HG03442 (cell line): ENCODE measurements around the gene MTHFD2.
"Not testable (repeated sequence)": the region's sequence is repeated elsewhere in the genome, so short reads cannot be mapped to it uniquely, and the experiment has no call there.

Experiments used
- ATAC-seq: cut with Tn5 transposase; IDR thresholded peaks from one replicate; pipeline ENCODE4 v1.9.1; 2021; ENCODE audit warnings: mild to moderate bottlenecking, moderate library complexity; ENCODE audit not compliant: unreplicated experiment

The MTHFD2 gene

DNA sequence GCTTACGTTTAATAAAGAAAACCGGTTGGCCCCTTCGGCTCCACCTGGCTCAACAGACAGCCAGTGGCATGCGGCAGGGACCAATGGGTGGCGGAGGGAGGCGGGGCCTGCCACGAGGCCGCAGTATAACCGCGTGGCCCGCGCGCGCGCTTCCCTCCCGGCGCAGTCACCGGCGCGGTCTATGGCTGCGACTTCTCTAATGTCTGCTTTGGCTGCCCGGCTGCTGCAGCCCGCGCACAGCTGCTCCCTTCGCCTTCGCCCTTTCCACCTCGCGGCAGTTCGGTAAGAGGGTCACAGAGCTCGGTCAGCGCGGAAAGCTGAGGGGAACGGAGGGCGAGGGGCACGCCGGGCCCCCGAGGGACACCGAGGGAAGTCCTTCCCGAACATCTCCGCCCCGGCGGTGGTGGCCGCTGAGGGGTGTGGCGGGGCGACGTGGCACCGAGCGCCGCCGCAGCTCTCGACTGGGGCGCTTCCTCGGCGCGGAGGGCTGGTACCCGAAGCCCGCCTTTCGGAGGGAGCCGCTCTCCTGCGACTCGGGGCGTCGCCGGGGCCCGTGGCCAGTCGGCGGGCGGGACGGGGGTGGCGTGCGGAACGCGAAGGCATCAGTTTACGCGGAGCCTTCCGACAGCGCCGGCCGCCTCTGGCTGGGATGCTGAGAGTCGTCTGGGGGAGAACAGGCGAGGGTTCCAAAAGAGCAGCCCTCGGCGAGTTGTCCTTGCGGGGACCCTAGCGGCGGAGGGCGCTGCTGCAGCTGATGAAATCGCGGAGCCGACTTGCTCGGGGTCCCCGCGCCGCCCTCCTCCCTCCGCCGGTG is at the start of gene MTHFD2:
TSS of gene MTHFD2 (plus strand) at position 155 of the 814 bp plus-strand sequence. CDS start at position 182, 27 bp downstream.
- peak; percentile 90 for ATAC-seq

DNA sequence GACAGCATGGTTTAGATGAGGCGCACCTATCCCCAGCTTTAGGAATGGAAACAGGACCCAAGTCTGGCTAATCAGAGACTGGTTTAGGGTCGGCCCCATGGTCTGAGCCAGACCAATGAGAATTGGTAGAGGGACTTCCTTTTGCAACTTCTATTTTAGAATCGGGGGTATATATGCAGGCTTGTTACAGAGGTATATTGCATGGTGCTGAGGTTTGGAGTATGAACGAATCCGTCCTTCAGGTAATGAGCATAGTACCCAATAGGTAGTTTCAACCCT is 49.2 kb upstream of the MTHFD2 start:
- ATAC-seq, result no peak

DNA sequence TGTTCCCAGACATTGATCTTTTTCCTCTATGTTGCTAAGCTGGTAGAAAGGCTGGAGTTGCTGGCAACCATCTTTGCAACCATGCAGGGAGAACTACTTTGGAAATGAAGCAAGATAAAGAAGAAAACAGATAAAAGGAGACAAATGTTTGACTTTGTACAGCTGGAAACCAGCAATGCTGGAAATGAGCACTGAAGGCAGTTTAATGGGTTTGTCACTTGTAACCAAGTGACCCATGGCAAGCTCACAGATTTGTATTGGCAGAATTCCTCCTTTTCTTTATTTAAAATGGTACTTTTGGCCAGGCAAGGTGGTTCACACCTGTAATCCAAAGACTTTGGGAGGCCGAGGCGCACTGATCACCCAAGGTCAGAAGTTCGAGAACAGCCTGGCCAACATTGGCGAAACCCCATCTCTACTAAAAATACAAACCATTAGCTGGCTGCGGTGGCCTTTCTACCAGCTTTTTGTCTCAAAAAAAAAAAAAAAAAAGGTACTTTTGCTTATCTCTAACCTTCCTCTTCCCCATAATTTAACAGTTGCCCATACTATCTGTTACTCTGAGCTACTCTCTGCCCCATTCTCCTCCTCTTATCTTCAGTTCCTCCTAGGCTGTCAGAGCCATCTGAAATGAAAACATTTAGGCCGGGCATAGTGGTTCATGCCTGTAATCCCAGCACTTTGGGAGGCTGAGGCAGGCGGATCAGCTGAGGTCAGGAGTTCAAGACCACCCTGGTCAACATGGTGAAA is 48.7 kb upstream of the MTHFD2 start:
- no peak for ATAC-seq

DNA sequence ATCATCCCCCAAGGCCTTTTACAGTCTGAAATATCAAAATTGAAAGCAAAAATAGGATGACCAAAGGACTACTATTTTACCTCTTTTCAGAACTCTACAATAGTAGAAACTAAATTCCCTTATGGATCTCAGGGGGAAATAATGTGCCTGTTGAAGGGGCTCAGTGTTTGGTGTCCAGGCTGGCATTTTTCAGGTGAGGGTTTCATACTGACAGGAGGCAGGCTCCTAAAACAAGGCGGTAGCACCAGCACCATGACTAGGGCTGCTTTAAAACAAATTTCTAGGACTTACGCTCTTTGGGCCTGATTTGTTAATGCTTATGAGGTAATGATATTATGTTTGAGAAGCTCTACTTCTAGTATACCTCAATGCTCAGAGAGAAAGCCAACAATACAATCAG is 45.5 kb upstream of the MTHFD2 start:
- no peak for ATAC-seq

DNA sequence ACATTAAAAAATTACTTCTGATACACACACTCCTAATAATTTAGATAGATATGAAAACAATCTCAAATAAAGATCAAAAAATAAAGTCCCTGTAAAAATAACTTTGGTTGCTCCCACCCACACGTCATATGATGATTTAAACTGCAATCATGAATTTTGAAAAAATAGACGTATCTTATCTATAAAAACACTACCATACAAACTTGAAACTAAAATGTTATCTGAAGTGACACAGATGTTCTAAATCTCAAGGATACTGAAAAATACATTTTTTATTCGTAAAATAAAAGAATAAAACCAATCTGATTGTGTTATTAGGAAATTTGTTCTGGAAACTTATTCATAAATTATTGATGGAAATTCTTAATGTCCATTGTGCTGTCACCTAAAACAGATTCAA is 42.6 kb upstream of the MTHFD2 start:
- ATAC-seq, result no peak

DNA sequence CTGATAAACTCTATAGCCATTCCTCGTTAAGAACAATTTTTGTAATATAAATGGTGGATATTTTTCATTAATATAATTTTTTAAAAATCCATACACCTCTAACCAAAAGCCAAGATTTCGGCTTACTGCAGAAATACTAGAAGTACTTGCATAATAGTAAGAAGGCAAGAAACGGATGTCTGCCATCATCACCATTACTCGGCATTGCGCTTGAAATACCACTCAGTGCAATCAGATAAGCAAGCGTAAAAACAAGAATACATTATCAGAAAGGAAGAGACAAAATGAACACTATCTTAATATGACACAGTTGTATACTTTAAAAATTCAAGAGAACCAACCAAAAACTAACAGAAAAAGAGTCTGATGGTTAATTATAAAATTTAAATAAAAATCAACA is 35.5 kb upstream of the MTHFD2 start:
- no peak for ATAC-seq

DNA sequence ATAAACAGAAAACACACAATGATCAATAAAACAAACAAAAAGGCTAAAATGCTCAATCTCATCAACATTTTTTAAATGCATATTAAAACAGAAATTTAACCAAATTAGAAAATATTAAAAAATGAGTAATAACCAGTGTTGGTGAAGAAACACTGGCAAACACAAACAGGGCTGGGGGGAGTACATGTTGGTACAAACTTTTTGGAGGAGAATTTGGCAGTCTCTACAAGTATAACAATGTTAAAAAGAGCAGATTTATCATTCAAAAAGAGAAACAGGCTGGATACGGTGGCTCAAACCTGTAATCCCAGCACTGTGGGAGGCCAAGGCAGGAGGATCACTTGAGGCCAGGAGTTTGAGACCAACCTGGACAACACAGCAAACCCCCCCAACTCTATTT is 33.7 kb upstream of the MTHFD2 start:
- ATAC-seq, result no peak

DNA sequence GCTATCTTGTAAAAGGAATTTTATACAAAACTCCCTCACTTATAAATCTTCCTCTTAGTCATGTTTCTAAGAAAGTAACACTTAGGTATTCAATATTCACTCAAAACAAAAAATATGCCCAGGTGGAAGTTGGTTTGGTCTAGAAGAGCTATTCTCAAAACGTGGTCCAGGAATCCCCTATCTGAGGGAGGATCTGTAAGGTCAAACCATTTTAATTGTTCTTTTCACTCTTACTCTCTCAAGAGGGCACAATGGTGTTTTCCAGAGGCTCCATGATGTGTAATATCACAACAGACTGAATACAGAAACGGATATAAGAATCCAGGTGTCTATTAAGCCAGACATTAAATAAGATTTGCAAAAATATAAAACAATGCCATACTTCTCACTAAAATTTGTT is 29.7 kb upstream of the MTHFD2 start:
- peak; percentile 70 for ATAC-seq

DNA sequence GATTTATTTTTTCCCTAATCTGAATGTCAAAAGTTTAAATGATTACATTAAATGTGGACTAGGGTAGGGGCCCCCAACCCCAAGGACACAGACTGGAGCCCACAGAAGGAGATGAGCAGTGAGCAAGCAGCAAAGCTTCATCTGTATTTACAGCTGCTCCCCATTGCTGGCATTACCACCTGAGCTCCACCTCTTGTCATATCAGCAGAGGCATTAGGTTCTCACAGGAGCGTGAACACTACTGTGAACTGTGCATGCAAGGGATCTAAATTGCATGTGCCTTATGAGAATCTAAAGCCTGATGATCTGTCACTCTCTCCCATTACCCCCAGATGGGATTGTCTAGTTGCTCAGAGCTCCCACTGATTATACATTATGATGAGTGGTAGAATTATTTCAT is 23.5 kb upstream of the MTHFD2 start:
- no peak for ATAC-seq

DNA sequence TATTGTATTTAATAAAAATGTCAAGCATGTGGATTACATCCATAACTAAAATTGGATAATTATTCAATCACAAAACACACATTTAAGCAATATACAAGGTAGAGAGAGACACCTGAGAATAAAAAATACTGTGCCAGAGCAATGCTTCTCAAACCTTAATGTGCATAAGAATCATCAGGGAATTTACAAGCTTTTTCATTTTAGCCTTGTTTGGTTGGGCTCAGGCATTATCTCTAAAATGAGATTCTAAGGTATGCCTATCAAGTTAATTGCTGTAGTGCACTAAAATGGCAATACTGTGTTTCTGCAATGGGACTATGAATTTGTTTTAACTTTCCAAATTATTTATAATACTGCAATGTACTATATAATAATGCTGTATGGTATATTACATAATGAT is 20.7 kb upstream of the MTHFD2 start:
- ATAC-seq, result no peak

DNA sequence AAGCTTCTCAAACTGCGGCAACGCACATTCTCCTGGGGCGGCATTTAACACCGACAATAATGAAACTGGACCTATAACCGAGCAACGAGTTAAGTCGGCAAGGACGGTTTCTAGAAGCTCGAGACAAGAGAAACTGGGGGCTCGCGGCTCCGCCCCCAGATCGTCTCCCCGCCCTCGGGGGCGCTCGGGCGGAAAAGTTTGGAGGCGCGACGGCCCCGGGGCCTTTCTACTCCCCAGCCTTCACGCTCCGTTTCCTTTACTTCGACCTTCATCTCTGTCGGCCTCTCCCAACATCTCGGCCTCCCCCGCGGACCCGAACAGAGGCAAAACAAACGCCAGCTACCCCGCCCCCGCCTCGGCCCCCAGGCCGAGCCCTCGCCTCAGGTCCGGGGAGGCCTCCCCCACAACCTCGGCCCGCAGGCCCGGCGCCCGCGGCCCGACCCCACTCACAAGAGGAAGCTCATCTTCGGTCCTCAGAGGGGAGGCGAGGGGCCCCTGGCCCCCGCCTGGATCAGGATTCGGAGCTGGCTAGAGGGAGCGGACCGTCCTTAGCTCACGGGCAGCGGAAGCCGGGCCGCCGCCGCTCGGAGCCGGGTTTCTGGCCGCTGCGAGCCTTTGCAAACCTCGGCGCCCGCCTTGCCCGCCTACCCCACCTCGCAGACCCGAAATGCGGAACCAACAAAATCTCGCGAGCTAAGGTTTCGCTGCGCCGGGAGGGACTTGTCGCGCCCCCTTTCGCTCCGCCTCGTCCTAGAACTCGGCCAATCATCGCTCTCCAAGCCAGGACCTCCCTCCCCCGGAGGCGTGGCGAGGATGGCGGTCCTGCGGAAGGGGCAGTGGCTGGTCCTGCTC is 20.0 kb upstream of the MTHFD2 start, which contains the start of gene MOB1A:
TSS of gene MOB1A (minus strand) at position 669 of the 852 bp plus-strand sequence. CDS start at position 464, 205 bp downstream.
- peak; percentile 76 for ATAC-seq

DNA sequence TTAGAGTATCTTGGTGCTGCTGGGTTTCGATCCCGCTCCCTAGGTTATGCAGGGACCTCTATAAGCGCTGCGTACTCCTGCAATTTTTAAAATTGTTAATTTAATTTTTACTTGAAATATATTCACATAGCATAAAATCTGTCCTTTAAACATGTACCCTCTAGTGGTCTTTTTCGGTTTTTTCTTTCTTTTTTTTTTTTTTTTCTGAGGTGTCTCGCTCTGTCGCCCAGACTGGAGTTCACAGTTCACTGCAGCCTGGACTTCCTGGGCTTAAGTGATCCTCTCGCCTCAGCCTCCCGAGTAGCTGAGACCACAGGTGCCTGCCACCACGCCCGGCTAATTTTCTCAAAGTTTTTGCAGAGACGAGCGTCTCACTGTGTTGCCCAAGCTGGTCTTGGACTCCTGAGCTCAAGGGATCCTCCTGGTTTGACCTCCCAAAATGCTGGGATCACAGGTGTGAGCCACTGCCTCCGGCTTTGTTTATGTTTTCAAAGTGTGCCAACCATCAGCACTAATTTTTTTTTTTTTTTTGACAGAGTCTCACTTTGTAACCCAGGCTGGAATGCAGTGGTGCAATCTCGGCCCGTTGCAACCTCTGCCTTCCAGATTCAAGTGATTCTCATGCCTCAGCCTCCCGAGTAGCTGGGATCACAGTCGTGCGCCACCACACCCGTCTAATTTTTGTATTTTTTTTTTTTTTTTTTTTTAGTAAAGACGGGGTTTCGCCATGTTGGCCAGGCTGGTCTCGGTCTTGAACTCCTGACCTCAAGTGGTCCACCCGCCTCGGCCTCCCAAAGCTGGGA is 19.2 kb upstream of the MTHFD2 start:
- ATAC-seq, result peak; percentile 9

DNA sequence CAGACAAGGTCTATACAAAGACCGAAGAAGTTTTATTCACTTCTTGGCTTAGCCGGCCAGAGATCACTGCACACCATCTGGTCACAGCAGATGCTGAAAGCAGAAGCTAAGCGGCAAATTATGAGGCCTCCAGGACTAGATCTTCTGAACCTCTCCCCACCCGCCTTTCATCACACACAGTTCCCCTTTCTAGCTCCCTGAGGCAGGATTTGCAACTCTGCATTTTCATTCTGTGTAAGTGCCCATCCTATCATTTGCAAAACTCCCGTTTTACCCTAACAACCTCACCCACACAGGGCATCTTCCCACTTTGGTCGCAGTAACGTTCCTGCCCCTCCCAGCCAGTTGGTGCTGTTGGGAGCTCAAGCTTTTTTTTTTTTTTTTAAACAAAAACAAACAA is 16.7 kb upstream of the MTHFD2 start:
- ATAC-seq, result peak; percentile 24

DNA sequence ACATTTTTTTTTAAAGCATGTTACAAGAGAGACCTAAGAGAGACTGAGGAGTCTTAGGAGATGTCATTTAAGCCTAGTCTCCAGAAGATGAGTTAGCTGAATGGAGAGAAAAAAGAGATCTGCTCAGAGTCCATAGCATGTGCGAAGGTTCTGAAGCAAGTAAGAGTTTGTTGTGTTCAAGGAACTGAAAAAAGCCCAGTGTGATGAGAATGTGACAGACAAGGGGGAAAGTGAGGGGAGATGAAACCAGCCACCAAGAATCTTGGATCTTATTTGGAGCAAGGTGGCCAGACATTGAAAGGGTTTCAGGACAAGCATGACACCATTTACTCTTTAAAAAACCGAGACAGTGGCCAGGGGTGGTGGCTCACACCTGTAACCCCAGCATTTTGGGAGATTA is 14.5 kb upstream of the MTHFD2 start:
- ATAC-seq, result no peak

DNA sequence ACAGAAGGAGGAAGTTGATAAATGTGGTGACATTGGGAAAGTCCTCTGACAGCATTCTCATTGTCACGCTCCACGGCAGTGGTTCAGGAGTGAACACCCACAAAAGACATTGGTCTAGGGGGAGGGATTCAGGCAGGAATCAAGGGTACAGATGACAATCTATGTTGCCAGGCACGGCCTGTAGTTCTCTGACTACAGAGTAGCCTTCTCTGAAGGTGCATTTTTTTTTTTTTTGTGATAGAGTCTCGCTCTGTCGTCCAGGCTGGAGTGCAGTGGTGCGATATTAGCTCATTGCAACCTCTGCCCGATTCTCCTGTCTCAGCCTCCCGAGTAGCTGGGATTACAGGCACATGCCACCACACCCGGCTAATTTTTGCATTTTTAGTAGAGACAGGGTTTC is 12.4 kb upstream of the MTHFD2 start:
- peak; percentile 68 for ATAC-seq

DNA sequence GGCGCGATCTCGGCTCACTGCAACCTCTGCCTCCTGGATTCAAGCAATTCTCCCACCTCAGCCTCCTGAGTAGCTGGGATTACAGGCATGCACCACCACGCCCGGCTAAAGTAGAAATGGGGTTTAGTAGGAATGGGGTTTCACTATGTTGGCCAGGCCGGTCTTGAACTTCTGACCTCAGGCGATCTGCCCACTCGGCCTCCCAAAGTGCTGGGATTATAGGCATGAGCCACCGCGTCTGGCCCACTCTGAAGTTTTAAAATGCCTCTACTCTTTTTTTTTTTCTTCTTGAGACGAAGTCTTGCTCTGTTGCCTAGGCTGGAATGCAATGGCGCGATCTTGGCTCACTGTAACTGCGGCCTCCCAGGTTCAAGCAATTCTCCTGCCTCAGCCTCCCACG is 11.7 kb upstream of the MTHFD2 start:
- ATAC-seq, result not testable (repeated sequence)

DNA sequence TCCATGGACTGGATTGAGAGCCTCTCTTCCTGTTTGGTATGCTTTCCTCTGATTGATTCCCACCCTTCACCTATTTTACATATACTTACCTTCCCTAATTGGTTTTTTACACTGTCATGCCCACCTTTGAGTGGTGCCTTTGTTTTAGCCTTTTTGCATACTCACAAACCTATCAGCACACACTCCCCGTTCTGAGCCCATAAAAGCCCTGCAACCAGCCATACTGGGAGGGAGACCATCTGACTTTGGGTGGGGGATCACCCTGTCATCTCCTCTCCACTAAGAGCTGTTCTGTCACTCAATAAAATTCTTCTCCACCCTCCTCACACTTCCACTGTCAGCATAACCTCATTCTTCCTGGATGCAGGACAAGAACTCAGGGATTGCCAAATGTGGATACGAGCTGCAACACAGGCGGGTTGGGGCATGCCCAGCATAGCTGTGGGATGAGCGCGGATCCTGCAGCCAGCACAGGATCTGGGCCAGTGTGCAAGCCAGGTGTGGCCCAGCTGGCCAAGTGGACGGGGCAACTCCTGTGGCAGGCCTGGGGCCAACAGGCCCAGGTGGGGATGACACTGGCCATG is 10.3 kb upstream of the MTHFD2 start:
- ATAC-seq, result no peak

DNA sequence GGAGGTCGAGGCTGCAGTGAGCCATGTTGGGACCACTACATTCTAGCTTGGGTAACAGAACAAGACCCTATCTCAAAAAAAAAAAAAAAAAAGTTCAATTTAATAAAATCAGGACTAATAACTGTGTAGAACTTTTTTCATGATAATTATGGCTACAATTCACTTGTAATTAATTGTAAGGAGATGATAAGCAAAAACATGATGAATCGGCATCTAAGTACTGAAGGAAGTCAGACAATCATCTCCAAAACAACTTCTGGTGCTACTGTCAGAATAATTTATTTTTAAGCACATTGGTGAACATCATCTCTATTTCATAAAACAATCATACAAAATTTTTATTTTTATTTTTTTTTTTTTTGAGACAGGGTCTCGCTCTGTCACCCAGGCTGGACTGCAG is 9.7 kb upstream of the MTHFD2 start:
- no peak for ATAC-seq

DNA sequence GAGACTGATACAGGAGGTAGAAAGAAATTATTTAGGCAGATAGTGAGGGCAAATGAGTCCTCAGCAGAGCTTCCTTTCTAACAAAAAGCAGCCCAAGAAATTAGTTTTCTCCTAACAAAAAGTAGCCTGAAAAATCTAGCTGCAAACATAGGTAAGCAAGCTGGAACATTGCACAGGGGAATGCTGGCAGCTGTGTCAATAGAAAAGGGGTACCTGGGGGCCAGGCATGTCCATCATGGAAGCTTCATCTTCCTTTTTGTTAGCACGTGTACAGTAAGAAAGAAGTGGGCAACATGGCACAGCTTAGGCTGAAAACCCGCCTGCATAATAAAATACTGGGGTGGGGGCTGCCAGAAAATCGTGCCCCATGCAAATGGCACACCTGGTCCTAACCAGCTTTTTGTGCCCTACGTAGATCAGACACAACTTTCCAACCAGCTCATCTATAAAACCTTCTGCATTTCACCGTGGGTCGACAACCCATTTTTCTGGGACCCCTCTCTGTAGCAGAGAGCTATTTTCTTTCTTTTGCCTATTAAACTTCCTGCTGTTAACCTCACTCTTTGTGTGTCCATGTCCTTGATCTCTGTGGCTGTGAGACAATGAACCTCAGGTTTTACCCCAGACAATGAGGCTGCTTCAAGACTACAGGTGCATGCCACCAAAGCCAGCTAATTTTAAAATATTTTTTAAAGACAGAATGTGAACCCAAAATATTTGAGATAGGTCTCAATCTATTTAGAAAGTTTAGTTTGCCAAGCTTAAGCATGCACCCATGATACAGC is 6.6 kb upstream of the MTHFD2 start:
- ATAC-seq, result no peak

DNA sequence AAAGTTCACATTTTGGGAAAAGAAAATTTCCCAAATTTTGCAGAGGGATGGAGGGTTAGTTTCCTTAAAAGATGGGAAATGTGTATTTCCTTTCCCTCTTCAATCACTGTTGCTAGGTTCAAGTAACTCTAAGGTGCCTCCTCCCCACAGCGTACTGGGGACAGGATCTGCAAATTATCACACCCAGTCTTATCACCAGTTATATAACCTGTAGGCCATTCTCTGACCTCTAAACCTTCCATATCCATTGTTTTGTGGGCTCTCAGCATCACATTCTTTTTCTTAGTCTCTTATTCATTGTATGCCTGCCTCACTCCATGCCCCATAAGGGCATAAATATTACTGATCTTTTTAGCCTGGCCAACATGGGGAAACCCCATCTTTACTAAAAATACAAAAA is 3.6 kb upstream of the MTHFD2 start:
- ATAC-seq, result no peak
